A549 (cell line): Measurements from ENCODE around the gene INF2. TPM values are rescaled to one million over a fixed set of nuclear protein-coding genes. Genes with fewer than 3 reads are reported as not detected.

Source experiments
- ATAC-seq, 2 experiments: fragments of 200-7000 bp in 1 of 2; fragments of >200 bp in 1 of 2; cut with Nextera tagmentation in 1 of 2; cut with Tn5 transposase in 1 of 2; 3 replicates each; pipeline versions ENCODE4 v1.8.0 to v1.9.1; 2018 to 2020; ENCODE audit warnings: mild to moderate bottlenecking in 1 of 2, moderate library complexity in 1 of 2
- CTCF ChIA-PET: fragments of 300-600 bp; sonication (Branson Sonifier 250); formaldehyde crosslinking; extraction: SDS; loops from one replicate; lab custom pipeline; 2021; ENCODE audit warnings: antibody characterized with exemption, inconsistent platforms; lab: Yijun Ruan, JAX
- POLR2A ChIA-PET: fragments of 350-600 bp; formaldehyde crosslinking; extraction: SDS; loops from one replicate; lab custom pipeline; 2021; ENCODE audit warnings: antibody characterized with exemption, inconsistent platforms; lab: Yijun Ruan, JAX
- DNase-seq, 2 experiments: peaks; one replicate each; pipeline versions ENCODE4 v3.0.0 to v3.0.0-alpha.2; 2011 to 2016; ENCODE audit warnings: low read depth in 1 of 2, low spot score in 1 of 2
- FAIRE-seq: peaks from 2 replicates; lab custom pipeline; 2011; peaks lifted over from hg19 to GRCh38; lab: Jason Lieb, UNC
- H3K27ac ChIP-seq, 2 experiments: fragments of >200 bp; sonication (Bioruptor Twin); formaldehyde crosslinking; 3 replicates each; pipeline ENCODE4 v1.5.1; 2016 to 2017
- H3K4me1 ChIP-seq: fragments of >200 bp; sonication (Bioruptor Twin); formaldehyde crosslinking; 3 replicates; pipeline ENCODE4 v1.6.1; 2016
- H3K4me2 ChIP-seq: fragments of >200 bp; sonication (Bioruptor Twin); formaldehyde crosslinking; 3 replicates; pipeline ENCODE4 v1.6.1; 2016
- H3K4me3 ChIP-seq: fragments of >200 bp; sonication (Bioruptor Twin); formaldehyde crosslinking; 3 replicates; pipeline ENCODE4 v1.5.1; 2016
- H3K9me3 ChIP-seq: fragments of >200 bp; sonication (Bioruptor Twin); formaldehyde crosslinking; 3 replicates; pipeline ENCODE4 v1.6.1; 2016
- CBX2 ChIP-seq: fragments of 200-600 bp; sonication (generic); IDR thresholded peaks from 2 replicates; pipeline ENCODE4 v1.6.1; 2016; ENCODE audit warnings: low read depth, mild to moderate bottlenecking, borderline replicate concordance
- CBX8 ChIP-seq: fragments of 200-600 bp; sonication (generic); IDR thresholded peaks from 2 replicates; pipeline ENCODE4 v1.6.1; 2016
- CEBPB ChIP-seq, 2 experiments: fragments of >200 bp in 1 of 2; sonication (Bioruptor Twin) in 1 of 2; formaldehyde crosslinking in 1 of 2; IDR thresholded peaks; 2 replicates each; pipeline ENCODE4 v1.6.1; 2012 to 2016
- CHD2 ChIP-seq: fragments of 150-350 bp; IDR thresholded peaks from 2 replicates; pipeline ENCODE4 v1.6.1; 2014; ENCODE audit warnings: low read length; ENCODE audit not compliant: partially characterized antibody
- E2F6 ChIP-seq: IDR thresholded peaks from 2 replicates; pipeline ENCODE4 v1.6.1; 2012; ENCODE audit warnings: low read depth, borderline replicate concordance
- EHMT2 ChIP-seq: fragments of 200-600 bp; sonication (generic); IDR thresholded peaks from 2 replicates; pipeline ENCODE4 v1.6.1; 2016; ENCODE audit warnings: antibody characterized with exemption, low read depth, mild to moderate bottlenecking, moderate library complexity
- ESRRA ChIP-seq: fragments of 150-350 bp; IDR thresholded peaks from 2 replicates; pipeline ENCODE4 v1.6.1; 2014; ENCODE audit warnings: mild to moderate bottlenecking, low read length, borderline replicate concordance
- FOXS1 ChIP-seq: fragments of 250-450 bp; sonication (Bioruptor Pico); IDR thresholded peaks from 2 replicates; pipeline ENCODE4 v1.5.0; 2020; ENCODE audit warnings: mild to moderate bottlenecking, moderate library complexity
- GATA3 ChIP-seq: IDR thresholded peaks from 2 replicates; pipeline ENCODE4 v1.6.1; 2012; ENCODE audit warnings: borderline replicate concordance
- HDAC2 ChIP-seq: fragments of 200-600 bp; sonication (generic); IDR thresholded peaks from 2 replicates; pipeline ENCODE4 v1.6.1; 2016
- HES2 ChIP-seq: fragments of >200 bp; sonication (Bioruptor Twin); formaldehyde crosslinking; IDR thresholded peaks from 2 replicates; pipeline ENCODE4 v1.6.1; 2016
- HEYL ChIP-seq: fragments of 250-450 bp; sonication (Bioruptor Pico); IDR thresholded peaks from 2 replicates; pipeline ENCODE4 v1.8.0; 2021; ENCODE audit warnings: mild to moderate bottlenecking, moderate library complexity
- JUN ChIP-seq, 2 experiments: fragments of >200 bp; sonication (Bioruptor Twin); formaldehyde crosslinking; IDR thresholded peaks; 2 replicates in 1 of 2; 3 replicates in 1 of 2; pipeline ENCODE4 v1.6.1; 2016 to 2017
- JUNB ChIP-seq: fragments of >200 bp; sonication (Bioruptor Twin); formaldehyde crosslinking; IDR thresholded peaks from 2 replicates; pipeline ENCODE4 v1.6.1; 2016
- KDM1A ChIP-seq: fragments of 200-600 bp; sonication (generic); IDR thresholded peaks from 2 replicates; pipeline ENCODE4 v1.6.1; 2016; ENCODE audit warnings: low read depth, mild to moderate bottlenecking
- MAX ChIP-seq: IDR thresholded peaks from 2 replicates; pipeline ENCODE4 v1.6.1; 2012
- MAZ ChIP-seq: fragments of 150-350 bp; IDR thresholded peaks from 2 replicates; pipeline ENCODE4 v1.6.1; 2014; ENCODE audit warnings: antibody characterized with exemption, low read depth, low read length, borderline replicate concordance
- MYC ChIP-seq: IDR thresholded peaks from 2 replicates; pipeline ENCODE4 v1.6.1; 2012; ENCODE audit warnings: mild to moderate bottlenecking, inconsistent platforms, low read length, improper control_type of control experiment, borderline replicate concordance
- NR3C1 ChIP-seq: fragments of >200 bp; sonication (Bioruptor Twin); formaldehyde crosslinking; IDR thresholded peaks from 3 replicates; pipeline ENCODE4 v1.6.1; 2017
- POLR2A ChIP-seq: IDR thresholded peaks from 2 replicates; pipeline ENCODE4 v1.6.1; 2012; ENCODE audit warnings: mild to moderate bottlenecking, low read length
- RAD21 ChIP-seq, 2 experiments: fragments of >200 bp in 1 of 2; sonication (Bioruptor Twin) in 1 of 2; formaldehyde crosslinking in 1 of 2; IDR thresholded peaks in 1 of 2; conservative IDR thresholded peaks in 1 of 2; 2 replicates in 1 of 2; 3 replicates in 1 of 2; pipeline ENCODE4 v1.6.1; 2012 to 2018; ENCODE audit warnings: inconsistent platforms in 1 of 2
- SMC3 ChIP-seq: fragments of >200 bp; sonication (Bioruptor Twin); formaldehyde crosslinking; IDR thresholded peaks from 3 replicates; pipeline ENCODE4 v1.6.1; 2018; ENCODE audit warnings: inconsistent platforms
- SREBF2 ChIP-seq: fragments of 450-650 bp; IDR thresholded peaks from 2 replicates; pipeline ENCODE4 v1.6.1; 2014; ENCODE audit warnings: mild to moderate bottlenecking, moderate library complexity
- TFCP2L1 ChIP-seq: fragments of 250-450 bp; sonication (Bioruptor Pico); IDR thresholded peaks from 2 replicates; pipeline ENCODE4 v1.5.0; 2021; ENCODE audit warnings: mild to moderate bottlenecking
- ZFP36 ChIP-seq: fragments of 450-650 bp; IDR thresholded peaks from 2 replicates; pipeline ENCODE4 v1.6.1; 2014; ENCODE audit warnings: borderline replicate concordance; ENCODE audit not compliant: partially characterized antibody
- ZNF302 ChIP-seq: fragments of 250-450 bp; sonication (Bioruptor Pico); IDR thresholded peaks from 2 replicates; pipeline ENCODE4 v1.9.0; 2021; ENCODE audit warnings: inconsistent platforms, mild to moderate bottlenecking, moderate library complexity
- ZSCAN20 ChIP-seq: fragments of 250-450 bp; sonication (Bioruptor Pico); IDR thresholded peaks from 2 replicates; pipeline ENCODE4 v1.8.0; 2022; ENCODE audit warnings: mild to moderate bottlenecking, moderate library complexity
- WGBS: methylation state at CpG from one replicate; pipeline ENCODE4 v1.1.6; 2017; ENCODE audit errors: missing lambda C conversion rate; 5-methylcytosine and 5-hydroxymethylcytosine counted together
- polyA minus RNA-seq: library from RNA; depleted of rRNA, polyadenylated mRNA; stranded (reverse); fragments of >200 nt; gene quantifications from 2 replicates; pipeline ENCODE4 v1.2.3, GENCODE V29; 2011; rRNA and poly(A)+ RNA removed
- polyA plus RNA-seq, 4 experiments: library from polyadenylated mRNA; depleted of rRNA in 3 of 4; stranded (reverse); fragments of >200 nt; fragmentation: RNase III in 1 of 4; extraction: RNeasy Plus Mini Kit Qiagen cat#74134 plus additional on column Dnase treatment in 1 of 4; gene quantifications; 2 replicates in 3 of 4; 3 replicates in 1 of 4; pipeline ENCODE4 v1.2.3, GENCODE V29; 2011 to 2017
- TF ChIP-seq, protein P1 (sequence below): fragments of >200 bp; sonication (Bioruptor Twin); formaldehyde crosslinking; IDR thresholded peaks from 3 replicates; pipeline ENCODE4 v1.5.1; 2016

INF2 gene
- polyA plus RNA-seq (2011; rRNA removed), result 23.6 and 24.7 TPM in 2 replicates
- polyA plus RNA-seq (2012; cell fraction: cytosol; rRNA removed), result 68.4 and 94.0 TPM in 2 replicates
- polyA plus RNA-seq (2012; cell fraction: nucleus; rRNA removed), result 224 and 375 TPM in 2 replicates
- polyA plus RNA-seq (2017; fragmentation: RNase III; extraction: RNeasy Plus Mini Kit Qiagen cat#74134 plus additional on column Dnase treatment), result 71.2 to 76.6 TPM (median 72.0 TPM) in 3 replicates
- 19.6 and 27.7 TPM in 2 replicates for polyA minus RNA-seq

GRCh38 chr14:104689109-104689880, at the start of gene INF2:
TSS of gene INF2 (plus strand) at chr14:104689618. CDS start at chr14:104701366, 11,748 bp downstream.
- ChIA-PET CTCF (interaction anchor here (1.0 to 13.1 kb wide), 10 partner anchors 8 to 612 kb away, joined by 3 to 143 read pairs (median 10); partner anchors contain the start of gene ADSS1), POLR2A (interaction anchor here (0.6 to 2.3 kb wide), 6 partner anchors 9 to 63 kb away, joined by 4 to 29 read pairs (median 8); partner anchors contain the start of gene SIVA1)
- TF ChIP-seq GATA3 (0 out of 2 replicates have a peak, but pooled peaks have one; percentile 6), POLR2A (peak; percentile 56), SMC3 (0 out of 3 replicates have a peak, but pooled peaks have one; percentile 18), RAD21 (conservative IDR thresholded peaks at IDR 0.05 in 1 of 2, IDR thresholded peaks at IDR 0.05 in 1 of 2) (peak; percentile 8 to 40; a peak in 4 of 5 replicates), TFCP2L1 (CRISPR knock-in tag) (0 out of 2 replicates have a peak, but pooled peaks have one; percentile 21), MAZ (0 out of 2 replicates have a peak, but pooled peaks have one; percentile 20), HES2 (no peak), CHD2 (no peak), JUN (IDR thresholded peaks at IDR 0.05) (peak in 1 of 2 experiments; percentile 18; a peak in 3 of 5 replicates)
- TF ChIP-seq, protein P1, sequence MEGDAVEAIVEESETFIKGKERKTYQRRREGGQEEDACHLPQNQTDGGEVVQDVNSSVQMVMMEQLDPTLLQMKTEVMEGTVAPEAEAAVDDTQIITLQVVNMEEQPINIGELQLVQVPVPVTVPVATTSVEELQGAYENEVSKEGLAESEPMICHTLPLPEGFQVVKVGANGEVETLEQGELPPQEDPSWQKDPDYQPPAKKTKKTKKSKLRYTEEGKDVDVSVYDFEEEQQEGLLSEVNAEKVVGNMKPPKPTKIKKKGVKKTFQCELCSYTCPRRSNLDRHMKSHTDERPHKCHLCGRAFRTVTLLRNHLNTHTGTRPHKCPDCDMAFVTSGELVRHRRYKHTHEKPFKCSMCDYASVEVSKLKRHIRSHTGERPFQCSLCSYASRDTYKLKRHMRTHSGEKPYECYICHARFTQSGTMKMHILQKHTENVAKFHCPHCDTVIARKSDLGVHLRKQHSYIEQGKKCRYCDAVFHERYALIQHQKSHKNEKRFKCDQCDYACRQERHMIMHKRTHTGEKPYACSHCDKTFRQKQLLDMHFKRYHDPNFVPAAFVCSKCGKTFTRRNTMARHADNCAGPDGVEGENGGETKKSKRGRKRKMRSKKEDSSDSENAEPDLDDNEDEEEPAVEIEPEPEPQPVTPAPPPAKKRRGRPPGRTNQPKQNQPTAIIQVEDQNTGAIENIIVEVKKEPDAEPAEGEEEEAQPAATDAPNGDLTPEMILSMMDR, result peak; percentile 26; the same call in 1 of the 3 replicates
- 0% methylated on average over 18 of the region's 76 CpGs for WGBS
- FAIRE-seq, result no peak
- DNase-seq, result peak; percentile 84 to 87
- peak within 1 kb of the TSS; percentile 98 for H3K27ac ChIP-seq
- no peaks in the 10 kb centered on the region for H3K9me3 ChIP-seq
- peak; percentile 64 to 71 for ATAC-seq
- H3K4me3 ChIP-seq, result peak within 1 kb of the TSS; percentile 99
- H3K4me1 ChIP-seq, result peaks cover 73% of the 10 kb centered on the region
- H3K4me2 ChIP-seq, result peak within 1 kb of the TSS; percentile 86

GRCh38 chr14:104639885-104640548, 49.4 kb upstream of the INF2 start:
- TF ChIP-seq TFCP2L1 (CRISPR knock-in tag) (no peak), HDAC2 (no peak), ZNF302 (CRISPR knock-in tag) (no peak), RAD21 (conservative IDR thresholded peaks at IDR 0.05 in 1 of 2, IDR thresholded peaks at IDR 0.05 in 1 of 2) (peak; percentile 95 to 96), KDM1A (no peak), HEYL (CRISPR knock-in tag) (no peak), ESRRA (no peak), FOXS1 (CRISPR knock-in tag) (no peak), CEBPB (IDR thresholded peaks at IDR 0.05) (no peak), ZFP36 (peak; percentile 99), NR3C1 (no peak), GATA3 (no peak), EHMT2 (no peak), CBX2 (no peak), CHD2 (no peak), E2F6 (no peak), SREBF2 (no peak), MAX (0 out of 2 replicates have a peak, but pooled peaks have one; percentile 24), JUNB (no peak), MYC (no peak), ZSCAN20 (no peak), SMC3 (peak; percentile 80), CBX8 (no peak)
- TF ChIP-seq, protein P1, result peak; percentile 92
- ChIA-PET POLR2A (no interaction called here), CTCF (interaction anchor here (0.5 to 6.3 kb wide), 45 partner anchors 9 to 606 kb away, joined by 3 to 45 read pairs (median 4); no protein-coding TSS in a partner anchor)
- Histone ChIP-seq H3K4me1 (peaks cover 11% of the 10 kb centered on the region; the same call in 1 of the 3 replicates), H3K9me3 (0 out of 3 replicates have a peak, but pooled peaks cover 2% of the 10 kb centered on the region), H3K4me2 (peak overlapping the region; percentile 86), H3K4me3 (no peak overlapping the region), H3K27ac (peak overlapping the region; percentile 42 to 55; a peak in 1 of 6 replicates)
- FAIRE-seq (no peak), DNase-seq (peak; percentile 77 to 87), ATAC-seq (peak; percentile 88 to 98)
- WGBS, result 5% methylated on average over 19 of the region's 24 CpGs
